ENCODE measurements around the gene TMEM107.
A peak's percentile ranks its signal among the peaks of the same experiment; 100 is the strongest.

Gene TMEM107

GRCh38 chr17:8137645-8138373 lies 38.4 kb downstream of the TMEM107 start:
- no peak for DNase-seq (ENCODE audit: low spot score)

GRCh38 chr17:8133941-8134340 lies 42.2 kb downstream of the TMEM107 start:
- DNase-seq (ENCODE audit: low spot score): no peak

GRCh38 chr17:8133399-8133798 lies 42.8 kb downstream of the TMEM107 start:
- no peak for DNase-seq (ENCODE audit: low spot score)

- no peak for DNase-seq (ENCODE audit: low spot score)
Measured at GRCh38 chr17:8131844-8132441, 44.2 kb downstream of the TMEM107 start.

- DNase-seq (ENCODE audit: low spot score): no peak
Measured at GRCh38 chr17:8128125-8128784, 47.9 kb downstream of the TMEM107 start.

GRCh38 chr17:8126491-8127066 lies 49.6 kb downstream of the TMEM107 start:
- peak; percentile 75 for DNase-seq (ENCODE audit: low spot score)

- DNase-seq (ENCODE audit: low spot score): no peak
Measured at GRCh38 chr17:8125947-8126490, 50.2 kb downstream of the TMEM107 start.

- DNase-seq (ENCODE audit: low spot score): peak; percentile 76
Measured at GRCh38 chr17:8125154-8125946, 50.8 kb downstream of the TMEM107 start.

GRCh38 chr17:8124350-8125153 lies 51.6 kb downstream of the TMEM107 start:
- DNase-seq (ENCODE audit: low spot score): no peak

GRCh38 chr17:8123695-8124349 lies 52.4 kb downstream of the TMEM107 start, which contains the start of gene HES7:
HES7 (minus strand) TSS chr17:8124106; CDS start chr17:8124084, 22 bp downstream.
- DNase-seq (ENCODE audit: low spot score): no peak

- no peak for DNase-seq (ENCODE audit: low spot score)
Measured at GRCh38 chr17:8122924-8123694, 53.1 kb downstream of the TMEM107 start.
